Kidney capillary endothelial cell (primary cell): ENCODE measurements around the gene RFX1.
"Not testable (repeated sequence)": the region's sequence is repeated elsewhere in the genome, so short reads cannot be mapped to it uniquely, and the experiment has no call there.

Source experiments
- DNase-seq: peaks from one replicate; pipeline ENCODE4 v3.0.0-alpha.2; 2018; ENCODE audit warnings: low spot score

Gene RFX1

DNA sequence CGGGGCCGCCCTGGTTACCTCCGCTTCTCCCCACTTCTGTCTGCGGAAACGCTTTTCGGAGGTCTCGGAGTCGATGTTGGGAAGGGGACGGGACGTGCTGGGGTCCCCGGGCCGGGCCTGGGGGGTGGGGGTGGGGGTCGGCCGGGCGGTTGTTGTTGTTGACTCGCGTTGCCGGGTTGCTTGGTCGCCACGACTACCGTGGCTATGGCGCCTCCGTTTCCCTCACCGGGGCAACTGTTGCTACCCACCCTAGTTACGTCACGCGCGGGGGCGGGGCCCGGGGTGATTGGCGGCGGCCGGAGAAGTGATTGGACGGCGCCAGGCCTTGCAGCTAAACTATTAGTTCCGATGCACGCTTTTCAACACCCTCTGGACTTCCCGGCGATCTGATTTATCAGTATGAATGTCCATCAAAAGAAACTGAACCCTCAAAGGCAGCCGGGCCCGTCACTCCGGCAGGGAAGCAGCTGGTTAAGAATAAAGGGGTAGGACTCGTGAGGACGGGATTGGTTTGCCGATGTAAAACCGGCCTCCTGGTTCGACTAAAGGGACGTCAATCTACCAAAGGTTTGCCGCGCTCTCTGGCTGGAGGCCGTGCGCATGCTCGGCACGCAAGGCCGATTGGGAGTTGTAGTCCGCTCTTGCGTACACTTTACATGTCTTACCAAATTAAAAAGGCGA is at the start of gene RFX1:
Gene RFX1, minus strand, starts transcription at position 236 of the 681 bp plus-strand sequence. CDS start 12,477 bp downstream, outside the sequence.
- peak; percentile 100 for DNase-seq

- DNase-seq = no peak
Observed at GRCh38 chr19:14055396-14055795, 49.3 kb upstream of the RFX1 start.

- no peak for DNase-seq
Observed at GRCh38 chr19:14054721-14055120, 48.6 kb upstream of the RFX1 start.

GRCh38 chr19:14054099-14054498 is 48.0 kb upstream of the RFX1 start:
- DNase-seq = no peak

DNA sequence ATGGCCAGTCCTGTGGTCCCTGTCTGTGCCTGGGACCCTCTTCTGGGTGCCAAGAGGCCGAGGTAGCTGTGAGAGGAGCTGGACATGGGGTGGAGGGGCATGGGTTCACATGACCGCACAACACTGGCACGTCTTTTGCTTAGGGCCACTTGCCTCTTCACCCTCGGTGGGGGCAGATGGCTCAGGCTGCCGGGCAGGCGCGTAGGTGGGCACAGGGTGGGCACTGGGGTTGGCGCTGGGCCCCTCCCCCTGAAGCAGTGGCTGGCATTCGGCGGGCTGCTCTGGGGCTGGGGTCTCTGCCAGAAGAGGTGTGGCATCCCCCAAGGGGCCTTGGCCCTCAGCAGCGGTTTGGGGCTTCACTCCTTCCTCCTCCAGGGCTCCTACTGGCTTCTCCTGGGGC is 47.4 kb upstream of the RFX1 start:
- no peak for DNase-seq

GRCh38 chr19:14053032-14053431 is 46.9 kb upstream of the RFX1 start:
- no peak for DNase-seq

DNA sequence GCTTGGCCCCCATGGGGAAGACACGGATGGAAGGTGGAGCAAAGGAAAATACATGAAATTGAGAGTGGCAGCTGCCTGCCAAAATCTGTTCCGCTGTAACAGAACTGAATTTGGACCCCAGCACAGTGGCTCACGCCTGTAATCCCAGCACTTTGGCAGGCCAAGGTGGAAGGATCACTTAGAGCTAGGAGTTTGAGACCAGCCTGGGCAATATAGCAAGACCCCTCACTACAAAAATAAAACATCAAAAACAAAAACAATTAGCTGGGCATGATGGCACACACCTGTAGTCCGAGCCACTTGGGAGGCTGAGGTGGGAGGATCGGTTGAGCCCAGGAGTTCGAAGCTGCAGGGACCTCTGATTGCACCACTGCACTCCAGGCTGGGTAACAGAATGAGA is 46.4 kb upstream of the RFX1 start:
- no peak for DNase-seq

DNA sequence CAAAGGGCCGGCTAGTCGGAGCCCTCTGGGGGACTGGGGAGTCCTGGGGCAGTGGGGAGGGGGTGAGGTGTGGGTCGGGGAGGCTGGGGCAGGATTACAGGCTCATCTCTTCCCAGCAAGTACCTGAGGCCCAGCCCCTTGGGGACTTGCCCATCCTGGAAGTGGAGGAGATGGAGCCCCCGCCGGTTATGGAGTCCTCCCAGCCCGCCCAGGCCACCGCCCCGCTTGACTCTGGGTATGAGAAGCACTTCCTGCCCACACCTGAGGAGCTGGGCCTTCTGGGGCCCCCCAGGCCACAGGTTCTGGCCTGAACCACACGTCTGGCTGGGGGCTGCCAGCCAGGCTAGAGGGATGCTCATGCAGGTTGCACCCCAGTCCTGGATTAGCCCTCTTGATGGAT is 45.9 kb upstream of the RFX1 start:
- no peak for DNase-seq

DNA sequence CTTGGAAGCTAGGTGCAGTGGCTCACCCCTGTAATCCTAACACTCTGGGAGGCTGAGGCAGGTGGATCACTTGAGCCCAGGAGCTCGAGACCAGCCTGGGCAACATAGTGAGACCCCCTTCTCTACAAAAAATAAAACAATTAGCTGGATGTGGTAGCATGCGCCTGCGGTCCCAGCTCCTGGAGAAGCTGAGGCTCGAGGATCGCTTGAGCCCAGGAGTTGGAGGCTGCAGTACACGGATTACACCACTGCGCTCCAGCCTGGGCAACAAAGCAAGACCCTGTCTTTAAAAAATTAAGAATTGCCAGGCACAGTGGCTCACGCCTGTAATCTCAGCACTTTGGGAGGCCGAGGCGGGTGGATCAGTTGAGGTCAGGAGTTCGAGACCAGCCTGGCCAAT is 44.8 kb upstream of the RFX1 start:
- not testable (repeated sequence) for DNase-seq

DNA sequence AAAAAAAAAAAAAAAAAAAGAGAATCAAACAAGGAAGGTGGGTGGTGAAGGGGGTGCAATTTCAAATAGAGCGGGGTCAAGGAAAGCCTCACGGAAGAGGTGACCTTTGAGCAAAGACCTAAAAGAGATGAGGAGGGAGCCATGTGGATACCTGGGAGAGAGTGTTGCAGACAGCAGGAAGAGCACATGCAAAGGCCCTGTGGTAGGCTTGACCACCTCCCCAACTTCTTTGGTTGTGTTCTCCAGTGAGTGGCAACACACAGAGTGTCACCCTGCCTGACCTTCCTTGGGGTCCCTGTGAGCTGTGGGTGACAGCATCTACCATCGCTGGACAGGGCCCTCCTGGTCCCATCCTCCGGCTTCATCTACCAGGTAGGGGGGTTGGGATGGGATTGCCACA is 44.4 kb upstream of the RFX1 start:
- no peak for DNase-seq

- no peak for DNase-seq
Observed at GRCh38 chr19:14048443-14049153, 42.5 kb upstream of the RFX1 start.

DNA sequence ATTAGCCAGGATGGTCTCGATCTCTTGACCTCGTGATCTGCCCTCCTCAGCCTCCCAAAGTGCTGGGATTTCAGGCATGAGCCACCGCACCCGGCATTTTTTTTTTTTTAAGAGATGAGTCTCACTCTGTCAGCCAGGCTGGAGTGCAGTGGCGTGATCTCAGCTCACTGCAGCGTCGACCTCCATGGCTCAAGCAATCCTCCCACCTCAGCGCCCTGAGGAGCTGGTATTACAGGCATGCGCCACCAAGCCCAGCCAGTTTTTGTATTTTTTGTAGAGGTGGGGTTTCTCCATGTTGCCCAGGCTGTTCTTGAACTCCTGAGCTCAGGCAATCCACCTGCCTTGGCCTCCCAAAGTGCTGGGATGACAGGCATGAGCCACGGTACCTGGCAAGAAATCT is 41.7 kb upstream of the RFX1 start:
- not testable (repeated sequence) for DNase-seq

DNA sequence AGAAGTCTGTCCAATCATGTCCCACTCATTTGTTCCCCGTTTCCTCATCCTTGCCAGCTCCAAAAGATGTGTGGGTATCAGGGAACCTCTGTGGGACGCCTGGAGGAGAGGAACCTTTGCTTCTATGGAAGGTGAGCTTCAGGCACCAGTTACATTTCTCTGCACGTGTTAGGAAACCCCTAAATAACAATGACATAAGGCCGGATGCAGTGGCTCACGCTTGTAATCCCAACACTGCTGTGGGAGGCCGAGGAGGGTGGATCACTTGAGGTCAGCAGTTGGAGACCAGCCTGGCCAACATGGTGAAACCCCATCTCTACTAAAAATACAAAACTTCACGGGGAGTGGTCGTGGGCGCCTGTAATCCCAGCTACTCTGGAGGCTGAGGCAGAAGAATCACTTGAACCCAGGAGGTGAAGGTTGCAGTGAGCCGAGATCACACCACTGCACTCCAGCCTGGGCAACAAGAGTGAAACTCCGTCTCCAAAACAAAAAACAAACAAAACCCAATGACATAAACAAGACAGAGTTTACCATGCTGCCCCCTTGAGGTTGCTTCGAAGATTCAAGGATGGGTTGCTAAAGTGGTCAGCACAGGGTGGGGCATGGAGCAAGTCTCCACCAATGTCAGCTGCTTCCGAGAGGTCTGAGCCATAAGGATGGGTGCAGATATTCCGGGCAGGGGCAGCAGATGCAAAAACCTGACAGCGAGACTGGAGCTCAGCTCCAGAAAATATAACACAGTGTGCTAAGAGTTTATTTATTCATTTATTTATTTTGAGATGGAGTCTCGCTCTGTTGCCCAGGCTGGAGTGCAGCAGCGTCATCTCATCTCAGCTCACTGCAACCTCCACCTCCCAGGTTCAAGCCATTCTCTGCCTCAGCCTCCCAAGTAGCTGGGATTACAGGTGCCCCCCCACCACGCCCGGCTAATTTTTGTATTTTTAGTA is 36.8 kb upstream of the RFX1 start:
- DNase-seq = peak; percentile 66

GRCh38 chr19:14039181-14039580 is 33.1 kb upstream of the RFX1 start:
- DNase-seq = no peak

DNA sequence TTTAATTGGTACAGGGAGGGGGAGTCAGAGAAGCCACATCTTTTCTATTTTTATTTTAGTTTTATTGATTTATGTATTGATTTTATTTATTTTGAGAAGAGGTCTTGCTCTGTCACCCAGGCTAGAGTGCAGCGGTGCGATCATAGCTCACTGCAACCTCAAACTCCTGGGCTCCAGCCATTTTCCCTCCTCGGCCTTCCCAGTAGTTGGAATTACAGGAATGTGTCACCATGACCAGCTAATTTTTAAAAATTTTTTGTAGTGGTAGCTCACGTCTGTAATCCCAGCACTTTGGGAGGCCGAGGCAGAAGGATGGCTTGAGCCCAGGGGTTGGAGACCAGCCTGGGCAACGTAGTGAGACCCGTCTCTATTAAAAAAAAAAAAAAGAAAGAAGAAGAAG is 29.6 kb upstream of the RFX1 start:
- no peak for DNase-seq

- DNase-seq = not testable (repeated sequence)
Observed at GRCh38 chr19:14035159-14035558, 29.0 kb upstream of the RFX1 start.

GRCh38 chr19:14033946-14034345 is 27.8 kb upstream of the RFX1 start:
- no peak for DNase-seq

DNA sequence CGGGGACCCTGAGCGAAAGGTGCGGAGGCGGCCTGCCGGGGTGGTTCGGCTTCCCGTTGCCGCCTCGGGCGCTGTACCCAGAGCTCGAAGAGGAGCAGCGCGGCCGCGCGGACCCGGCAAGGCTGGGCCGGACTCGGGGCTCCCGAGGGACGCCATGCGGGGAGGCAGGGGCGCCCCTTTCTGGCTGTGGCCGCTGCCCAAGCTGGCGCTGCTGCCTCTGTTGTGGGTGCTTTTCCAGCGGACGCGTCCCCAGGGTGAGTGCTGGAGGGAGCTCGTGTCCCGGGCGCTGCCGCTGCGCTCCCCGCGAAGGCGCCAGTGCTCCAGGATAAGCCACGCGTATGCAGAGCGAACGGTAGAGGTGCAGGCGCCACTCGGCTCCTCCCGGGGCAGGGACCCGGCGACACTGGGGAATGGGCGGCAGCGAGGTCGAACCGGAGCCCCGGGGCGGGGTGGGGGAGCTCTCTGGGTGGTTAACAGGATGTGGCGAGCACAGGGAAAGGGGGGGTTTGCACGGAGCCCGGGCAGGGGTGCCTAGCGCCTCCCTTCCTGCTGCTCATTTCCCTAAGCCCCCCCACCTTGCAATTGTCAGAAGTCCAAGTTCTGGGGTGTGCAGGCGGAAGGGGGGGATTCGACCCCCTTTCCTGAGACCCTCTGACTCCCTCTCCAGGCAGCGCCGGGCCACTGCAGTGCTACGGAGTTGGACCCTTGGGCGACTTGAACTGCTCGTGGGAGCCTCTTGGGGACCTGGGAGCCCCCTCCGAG is 25.8 kb upstream of the RFX1 start, which contains the start of gene IL27RA:
Gene IL27RA, plus strand, starts transcription at position 44 of the 762 bp plus-strand sequence. Its CDS starts 111 bp downstream, at position 155.
- peak; percentile 34 for DNase-seq

DNA sequence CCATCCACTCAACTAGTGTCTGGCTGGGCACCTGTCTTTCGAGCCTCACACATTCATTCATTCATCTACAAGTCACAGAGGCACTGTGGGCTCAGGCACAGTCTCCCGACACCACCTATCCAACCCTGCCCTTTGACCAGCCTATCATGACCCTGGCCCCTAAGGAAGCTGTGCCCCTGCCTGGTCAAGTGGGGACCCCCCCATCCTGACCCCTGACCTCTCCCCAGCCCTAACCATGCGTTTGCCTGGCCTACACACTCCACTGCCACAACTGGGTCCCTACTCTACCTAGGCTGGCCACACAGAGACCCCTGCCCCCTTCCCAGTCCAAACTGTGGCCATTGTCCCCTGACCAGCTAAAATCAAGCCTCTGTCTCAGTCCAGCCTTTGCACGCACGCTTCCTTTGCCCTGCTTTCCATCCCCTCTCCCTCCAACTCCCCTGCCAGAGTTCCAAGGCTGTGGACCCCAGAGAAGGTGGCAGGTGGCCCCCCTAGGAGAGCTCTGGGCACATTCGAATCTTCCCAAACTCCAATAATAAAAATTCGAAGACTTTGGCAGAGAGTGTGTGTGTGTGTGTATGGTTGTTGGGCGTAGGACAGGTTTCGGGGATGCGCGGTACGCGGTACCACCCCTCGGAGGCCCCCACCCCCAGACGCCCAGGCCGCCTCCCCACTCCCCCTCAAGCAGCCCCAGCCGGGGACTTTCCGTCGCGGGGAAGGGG is 25.0 kb upstream of the RFX1 start:
- DNase-seq = no peak

GRCh38 chr19:14028901-14029300 is 22.8 kb upstream of the RFX1 start:
- no peak for DNase-seq

DNA sequence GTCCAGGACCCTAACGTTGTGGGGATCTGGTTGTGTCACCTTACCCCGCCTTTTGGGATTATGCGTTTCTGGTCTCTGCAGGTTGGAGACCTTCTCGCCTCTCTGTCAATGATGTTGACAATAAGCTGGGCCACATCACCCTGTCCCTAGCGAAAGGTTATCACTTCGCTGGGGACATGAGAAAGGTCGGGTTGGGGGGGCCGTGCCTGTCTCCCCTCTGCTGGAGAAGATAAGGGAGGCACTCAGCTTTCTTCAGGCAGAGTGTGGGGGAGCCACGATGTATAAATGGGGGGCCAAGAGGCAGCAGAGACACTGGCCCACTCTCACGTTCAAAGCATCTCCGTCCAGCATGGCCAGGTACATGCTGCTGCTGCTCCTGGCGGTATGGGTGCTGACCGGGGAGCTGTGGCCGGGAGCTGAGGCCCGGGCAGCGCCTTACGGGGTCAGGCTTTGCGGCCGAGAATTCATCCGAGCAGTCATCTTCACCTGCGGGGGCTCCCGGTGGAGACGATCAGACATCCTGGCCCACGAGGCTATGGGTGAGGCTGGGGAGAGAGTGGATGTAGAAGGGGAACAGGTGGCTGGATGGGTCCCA is 21.8 kb upstream of the RFX1 start, which contains the start of gene RLN3:
Gene RLN3, plus strand, starts transcription at position 293 of the 595 bp plus-strand sequence. Its CDS starts 57 bp downstream, at position 350.
- no peak for DNase-seq
